GM18873 (cell line): Measurements from ENCODE around the gene MYH9.

Experiments used
- ATAC-seq: cut with Tn5 transposase; IDR thresholded peaks from one replicate; pipeline ENCODE4 v1.9.1; 2021; ENCODE audit warnings: mild to moderate bottlenecking, moderate library complexity, moderate number of reproducible peaks; ENCODE audit not compliant: unreplicated experiment, low FRiP score

The MYH9 gene

DNA sequence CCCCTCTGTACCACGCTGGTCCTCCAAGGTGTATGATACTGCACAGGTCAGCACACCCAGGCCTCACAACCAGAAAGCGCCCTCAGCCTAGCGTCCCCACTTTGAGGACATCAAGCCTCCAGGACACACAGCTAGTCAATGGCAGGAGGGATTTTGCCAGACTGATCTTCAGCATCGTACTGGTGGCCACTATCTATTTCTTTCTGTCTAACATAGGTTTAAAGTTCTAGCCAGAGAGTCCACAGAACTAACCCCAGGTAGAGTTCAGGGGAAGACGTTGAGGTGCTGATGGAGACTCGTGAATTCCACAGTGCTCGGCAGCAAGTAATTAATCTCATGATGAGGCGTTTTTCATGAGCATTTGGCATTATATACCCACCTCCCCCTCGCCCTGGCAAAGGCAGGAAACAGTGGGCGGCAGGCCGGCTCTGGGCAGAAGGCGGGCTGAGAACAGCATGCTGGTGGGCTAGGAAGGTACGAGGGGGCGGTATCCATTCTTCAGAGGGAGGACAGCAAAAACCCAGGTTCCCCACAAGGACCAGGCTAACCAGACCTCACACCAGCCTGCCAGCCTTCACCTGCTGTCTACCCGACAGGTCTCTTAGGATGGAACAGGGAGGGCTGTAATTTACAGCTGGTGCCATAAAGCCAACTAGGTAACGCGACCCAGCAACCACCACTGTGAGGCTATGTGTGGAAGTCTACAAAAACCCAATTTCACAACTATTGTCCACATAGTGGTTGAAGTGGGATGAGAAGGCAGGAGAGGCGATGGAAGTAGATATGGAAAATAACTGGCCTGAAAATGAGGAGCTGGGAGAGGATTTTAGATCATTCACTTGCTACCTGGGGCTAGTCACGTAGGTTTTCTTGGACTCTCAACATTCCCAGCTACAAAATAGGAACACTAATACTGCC lies 18.5 kb downstream of the MYH9 start:
- no peak for ATAC-seq

DNA sequence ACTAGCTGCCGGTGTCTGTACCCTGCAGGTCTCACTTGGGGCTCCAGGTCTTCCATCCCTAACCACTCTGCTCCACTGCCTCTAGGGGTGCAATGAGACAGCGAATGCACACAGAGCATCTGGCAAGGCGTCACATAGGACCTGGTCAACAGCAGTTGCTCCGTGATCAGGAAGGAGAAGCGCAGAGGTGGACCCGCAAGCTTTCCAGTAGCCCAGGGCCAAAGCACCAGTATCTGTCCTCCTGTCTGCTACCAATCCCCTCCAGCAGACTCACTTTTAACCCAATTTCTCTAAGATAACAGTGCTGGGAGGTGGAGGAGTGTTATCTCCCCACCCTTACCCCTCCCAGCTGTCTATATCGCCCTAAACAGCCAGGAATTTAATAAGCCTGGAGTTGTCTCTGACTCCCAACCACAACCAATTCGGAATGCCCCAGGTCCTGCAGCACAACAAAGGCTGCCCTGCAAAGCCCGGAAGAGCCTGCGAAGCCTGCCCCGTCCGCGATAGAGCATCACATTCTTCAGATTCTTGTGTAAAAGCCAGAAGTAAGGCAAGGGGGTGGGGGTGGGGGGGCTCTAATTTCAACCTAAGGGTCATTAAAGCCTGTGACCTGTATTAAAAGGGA lies 19.3 kb downstream of the MYH9 start:
- ATAC-seq = no peak

DNA sequence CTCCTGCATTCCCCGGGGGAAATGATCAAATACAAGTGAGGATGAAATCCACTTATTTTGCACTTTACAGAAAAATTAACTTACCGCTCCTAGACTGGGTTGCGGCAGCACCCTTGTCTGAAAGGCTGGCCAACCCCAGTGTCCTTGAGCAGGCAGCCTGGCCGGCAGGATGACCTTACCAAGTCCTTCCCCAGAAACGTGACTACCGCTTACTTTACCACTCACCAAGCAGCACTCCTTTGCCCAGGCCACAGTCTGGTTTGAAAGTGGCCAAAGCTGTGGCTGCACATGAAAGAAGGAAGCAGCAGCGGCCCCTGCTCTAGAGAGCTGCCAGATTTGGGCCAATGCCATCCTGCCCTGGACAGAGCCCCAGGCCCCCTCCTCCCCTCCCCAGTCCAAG lies 20.3 kb downstream of the MYH9 start:
- ATAC-seq = no peak

DNA sequence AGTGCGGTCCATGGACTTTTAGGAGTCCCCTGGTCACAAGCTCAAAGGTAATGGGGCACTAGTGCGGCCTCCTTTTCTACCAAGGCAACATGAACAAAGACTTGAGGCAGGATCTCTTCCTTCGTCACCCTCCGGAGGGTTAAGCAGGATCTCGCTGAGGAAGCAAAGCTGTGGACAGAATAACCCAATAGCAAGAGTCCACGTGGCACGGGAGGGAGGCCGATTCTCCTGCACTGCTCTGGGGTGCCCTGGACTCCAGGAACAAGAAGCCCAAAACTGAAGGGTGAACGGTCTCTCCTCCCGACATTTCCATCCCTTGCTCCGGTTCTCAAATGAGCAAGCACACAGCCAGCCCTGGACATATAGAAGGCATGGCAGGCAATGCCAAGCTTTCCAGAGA lies 20.7 kb downstream of the MYH9 start:
- ATAC-seq = no peak

DNA sequence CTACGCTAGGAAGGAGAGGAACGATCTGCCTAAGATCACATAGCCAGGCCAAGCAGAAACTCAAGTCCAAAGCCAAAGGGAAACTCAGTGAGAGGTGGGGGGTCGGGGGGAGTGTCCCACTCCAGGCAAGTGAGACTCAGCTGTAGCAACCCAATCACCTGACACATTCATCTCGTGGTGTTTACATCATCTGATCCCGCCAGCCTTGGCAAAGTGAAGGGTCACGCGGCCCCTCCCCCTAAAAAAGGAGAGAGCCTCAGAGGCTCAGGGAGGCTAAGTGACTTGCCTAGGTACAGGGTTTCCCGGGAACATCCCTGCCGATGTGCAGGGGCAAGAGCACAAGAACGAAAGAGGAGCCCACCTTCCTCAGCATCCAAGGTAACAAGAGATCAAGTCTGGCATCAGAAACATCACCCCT lies 21.5 kb downstream of the MYH9 start:
- ATAC-seq = no peak

DNA sequence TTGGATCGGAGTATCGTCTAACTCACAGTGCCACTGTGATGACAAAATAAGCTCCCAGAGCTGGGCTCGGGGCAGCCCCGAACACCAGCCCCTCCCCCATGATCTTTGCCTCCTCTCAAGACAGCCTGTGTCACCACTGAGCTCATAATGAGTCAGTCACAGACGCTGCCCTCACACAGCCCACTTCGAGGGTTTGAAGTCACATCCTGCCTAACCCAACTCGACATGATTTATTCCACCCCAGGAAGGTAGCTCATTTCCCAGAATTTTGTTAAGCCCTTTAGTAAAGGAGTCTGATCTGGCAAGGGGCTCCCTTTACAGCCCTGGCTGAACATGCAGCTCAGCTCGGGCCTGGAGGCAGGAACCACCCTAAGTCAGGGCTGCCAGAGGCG lies 22.8 kb downstream of the MYH9 start:
- no peak for ATAC-seq

DNA sequence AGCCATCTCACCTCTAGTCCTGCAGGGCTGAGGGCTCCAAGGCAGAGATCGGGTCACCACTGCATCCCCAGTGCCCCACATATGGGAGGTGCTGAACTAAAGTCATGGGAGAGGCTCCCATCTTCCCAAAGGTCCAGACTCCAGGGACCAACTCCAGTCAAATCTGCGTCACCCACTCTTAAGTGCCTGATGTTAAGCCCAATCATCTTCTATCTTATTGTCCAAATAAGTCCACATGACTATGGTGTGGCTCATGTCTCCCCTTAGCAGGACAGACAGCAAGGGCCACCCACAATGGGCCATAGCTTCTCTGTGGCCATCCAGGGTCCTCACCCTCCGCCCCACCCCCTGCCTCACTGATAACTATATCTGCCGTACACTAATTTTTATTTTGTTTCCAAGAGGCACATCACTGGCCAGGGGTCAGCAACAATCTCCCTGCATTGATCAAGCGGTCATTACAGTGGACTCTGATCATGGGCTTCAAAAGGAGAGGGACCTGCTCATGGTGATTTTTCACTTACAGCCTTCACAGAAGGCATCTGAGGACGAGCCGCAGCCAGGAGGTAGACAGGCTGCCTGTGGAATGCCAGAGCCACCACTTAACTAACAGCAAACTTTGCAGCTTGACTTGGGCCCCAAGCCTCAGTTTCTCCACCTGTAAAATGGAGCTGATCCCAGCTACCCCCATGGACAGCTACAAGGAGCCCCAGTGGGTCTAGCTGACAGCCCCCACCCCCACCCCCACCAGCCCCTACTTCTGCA lies 23.3 kb downstream of the MYH9 start:
- ATAC-seq = no peak

DNA sequence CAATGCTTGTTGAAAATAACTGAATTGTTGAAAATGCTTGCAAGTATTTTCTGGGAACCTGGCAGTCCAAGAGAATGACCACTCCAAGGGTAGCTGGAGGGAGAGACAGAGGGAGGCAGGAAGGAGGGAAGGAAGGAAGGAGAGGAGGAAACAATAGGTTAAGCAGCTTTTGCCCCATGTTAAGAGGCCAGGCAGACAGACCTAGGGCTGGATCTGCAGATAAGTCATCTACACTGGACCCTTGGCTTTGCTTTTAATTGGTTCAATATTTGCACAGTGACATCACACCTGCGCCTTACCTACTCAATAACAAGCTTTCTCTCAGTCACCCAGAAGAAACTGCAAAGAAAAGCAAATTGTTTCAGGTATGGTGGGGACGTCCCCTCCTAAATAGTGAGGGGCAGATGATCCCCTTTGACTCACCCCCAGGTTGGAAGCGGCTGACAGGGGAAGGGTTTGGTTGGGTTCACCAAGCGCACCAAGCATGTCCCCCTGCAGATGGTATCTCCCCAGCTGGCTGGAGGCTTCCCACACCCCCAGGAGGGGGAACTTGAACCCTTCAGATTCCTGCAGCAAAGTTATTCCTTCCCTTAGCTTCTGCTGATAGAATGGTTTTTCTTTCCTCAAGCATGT lies 24.3 kb downstream of the MYH9 start:
- ATAC-seq = no peak

DNA sequence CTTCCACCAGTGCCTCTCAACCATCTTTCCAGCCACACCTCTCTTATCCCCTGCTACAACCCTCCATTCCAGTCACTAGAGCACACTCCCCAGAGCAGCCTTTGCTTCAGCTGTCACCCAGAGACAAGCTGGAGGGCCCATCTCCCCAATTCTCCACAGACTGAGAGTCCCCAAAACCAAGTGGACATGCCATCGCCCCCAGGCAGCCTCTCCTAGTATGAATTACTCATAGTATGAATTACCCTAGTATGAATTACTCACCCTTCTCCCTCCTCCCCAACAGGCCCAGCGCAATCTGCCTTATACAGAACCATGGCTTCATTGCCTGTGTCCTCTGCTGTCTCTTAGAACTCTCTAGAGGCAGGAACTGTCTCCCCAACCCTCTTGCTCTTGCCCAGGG lies 24.8 kb downstream of the MYH9 start:
- ATAC-seq = no peak

DNA sequence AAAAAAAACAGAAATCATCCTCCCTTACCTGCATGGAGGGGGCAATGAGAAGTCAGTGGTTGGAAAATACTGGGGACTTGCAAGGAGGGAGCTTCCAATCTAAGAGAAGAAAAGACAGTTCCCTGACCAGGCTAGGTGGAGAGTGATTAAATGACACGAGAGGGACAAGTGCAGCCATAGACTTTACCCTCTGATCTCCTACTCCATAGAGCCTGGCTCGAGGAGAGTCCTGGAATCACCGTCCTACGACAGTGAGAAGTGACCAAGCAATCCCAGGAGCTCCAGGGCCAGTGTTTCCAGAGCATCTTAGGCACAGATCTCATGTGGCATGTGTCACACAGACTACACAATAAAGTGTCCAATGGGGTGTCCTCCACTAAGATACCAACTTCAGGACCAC lies 25.7 kb downstream of the MYH9 start:
- no peak for ATAC-seq

DNA sequence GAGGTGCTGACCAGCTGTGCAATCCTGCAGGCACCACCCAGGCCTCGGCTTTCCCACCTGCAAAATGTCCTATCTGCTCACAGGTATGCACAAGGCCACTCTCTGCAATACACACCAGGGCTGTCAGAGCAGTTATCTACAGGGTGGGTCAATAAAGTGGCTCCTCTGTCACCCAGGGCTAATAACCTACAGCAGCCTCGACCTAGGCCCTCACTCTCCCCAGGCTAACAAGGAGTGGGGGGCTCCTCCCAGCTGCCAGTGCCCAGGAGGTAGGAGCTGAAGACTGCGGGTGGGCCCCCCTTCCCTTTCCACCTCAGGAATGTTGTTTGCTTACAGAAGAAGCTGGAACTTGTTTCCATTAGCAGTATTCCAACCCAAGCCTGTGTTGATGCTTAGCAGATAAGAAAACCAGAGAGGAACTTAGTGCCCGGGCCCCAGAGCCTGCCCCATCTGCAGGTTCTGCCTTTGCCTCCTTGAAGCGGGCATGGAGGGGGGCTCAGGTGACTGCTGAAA lies 26.8 kb downstream of the MYH9 start:
- no peak for ATAC-seq

DNA sequence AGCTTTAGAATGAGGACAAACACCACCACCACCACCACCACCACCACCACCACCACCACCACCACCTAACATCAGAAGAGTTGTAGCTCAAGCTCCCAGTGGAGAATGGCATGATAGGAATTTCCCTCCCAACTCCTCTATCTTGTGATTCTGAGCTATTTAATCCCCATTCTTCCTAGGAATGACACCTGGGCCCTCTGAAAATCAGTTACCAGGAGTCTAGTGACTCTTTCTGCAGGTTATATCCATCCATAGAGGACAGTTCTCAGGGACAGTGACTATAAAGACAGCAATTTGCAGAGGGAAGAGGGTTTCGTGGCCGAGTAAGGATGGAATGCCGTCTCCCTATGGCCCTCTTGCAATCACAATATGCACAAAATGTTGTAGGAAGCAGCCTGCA lies 27.8 kb downstream of the MYH9 start:
- no peak for ATAC-seq

DNA sequence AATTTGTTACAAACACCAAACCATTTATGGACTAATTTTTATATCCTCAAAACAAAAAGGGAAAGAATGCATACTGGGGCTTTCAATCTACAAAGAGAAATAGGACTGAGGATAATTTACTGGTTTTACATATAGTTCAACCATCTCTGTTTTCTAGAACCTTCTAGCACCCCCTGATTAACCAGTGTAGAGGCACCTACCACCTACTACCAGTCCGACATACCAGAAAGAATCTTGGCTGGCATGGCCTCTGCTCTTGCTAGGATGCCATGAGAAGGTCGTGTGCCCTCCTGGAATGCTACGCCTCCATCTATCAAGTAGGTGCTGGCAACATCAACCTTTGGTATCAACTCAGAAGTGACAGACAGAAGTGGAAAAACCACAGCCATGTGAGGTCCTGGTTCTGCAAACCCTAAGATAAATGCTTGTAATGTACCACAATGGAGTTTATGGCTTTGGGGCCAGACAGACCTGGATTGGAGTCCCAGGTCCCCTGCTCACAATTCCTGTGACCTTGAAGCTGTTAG lies 28.2 kb downstream of the MYH9 start:
- ATAC-seq = no peak

DNA sequence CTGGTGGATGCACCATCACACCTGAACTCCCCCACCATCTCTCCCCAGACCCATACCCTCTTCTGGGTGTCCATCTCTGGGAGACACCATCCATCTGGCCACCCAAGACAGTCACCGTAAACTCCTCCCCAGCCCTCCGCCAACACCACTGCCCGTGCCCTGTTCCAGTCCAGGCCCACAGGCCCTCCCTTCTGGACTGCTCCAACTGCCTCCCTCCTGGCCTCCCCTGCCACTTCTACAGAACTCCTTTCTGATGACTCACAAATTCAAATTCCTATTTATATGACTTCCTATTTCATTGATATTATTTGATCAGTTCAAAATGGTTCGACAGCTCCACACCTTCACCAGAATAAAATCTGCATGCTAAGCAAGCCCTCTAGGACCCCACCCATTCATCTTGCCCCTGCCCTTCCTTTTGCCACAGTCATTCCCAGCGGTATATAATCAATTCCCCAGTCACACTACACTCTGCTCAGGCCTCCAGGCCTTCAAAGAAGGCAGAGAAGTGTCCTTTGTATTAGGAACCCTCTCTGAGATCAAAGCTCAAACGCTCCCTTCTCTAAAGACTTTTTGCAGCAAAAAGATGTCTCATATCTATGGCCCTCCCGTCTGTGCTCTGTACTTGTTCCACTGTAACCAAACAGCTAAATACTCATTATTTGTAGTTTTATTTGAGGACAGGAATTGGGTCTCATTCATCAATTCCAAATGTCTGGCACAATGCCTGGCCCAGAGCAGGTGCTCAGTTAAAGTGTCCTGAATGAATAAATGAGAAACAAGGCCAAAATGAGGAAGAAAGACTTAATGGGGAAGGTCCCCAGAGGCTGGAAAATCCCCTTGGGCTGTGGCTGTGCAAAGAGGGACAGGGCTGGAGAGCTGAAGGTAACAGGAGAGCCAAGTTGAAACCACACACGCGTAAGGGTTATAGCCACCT lies 29.0 kb downstream of the MYH9 start:
- ATAC-seq = no peak

DNA sequence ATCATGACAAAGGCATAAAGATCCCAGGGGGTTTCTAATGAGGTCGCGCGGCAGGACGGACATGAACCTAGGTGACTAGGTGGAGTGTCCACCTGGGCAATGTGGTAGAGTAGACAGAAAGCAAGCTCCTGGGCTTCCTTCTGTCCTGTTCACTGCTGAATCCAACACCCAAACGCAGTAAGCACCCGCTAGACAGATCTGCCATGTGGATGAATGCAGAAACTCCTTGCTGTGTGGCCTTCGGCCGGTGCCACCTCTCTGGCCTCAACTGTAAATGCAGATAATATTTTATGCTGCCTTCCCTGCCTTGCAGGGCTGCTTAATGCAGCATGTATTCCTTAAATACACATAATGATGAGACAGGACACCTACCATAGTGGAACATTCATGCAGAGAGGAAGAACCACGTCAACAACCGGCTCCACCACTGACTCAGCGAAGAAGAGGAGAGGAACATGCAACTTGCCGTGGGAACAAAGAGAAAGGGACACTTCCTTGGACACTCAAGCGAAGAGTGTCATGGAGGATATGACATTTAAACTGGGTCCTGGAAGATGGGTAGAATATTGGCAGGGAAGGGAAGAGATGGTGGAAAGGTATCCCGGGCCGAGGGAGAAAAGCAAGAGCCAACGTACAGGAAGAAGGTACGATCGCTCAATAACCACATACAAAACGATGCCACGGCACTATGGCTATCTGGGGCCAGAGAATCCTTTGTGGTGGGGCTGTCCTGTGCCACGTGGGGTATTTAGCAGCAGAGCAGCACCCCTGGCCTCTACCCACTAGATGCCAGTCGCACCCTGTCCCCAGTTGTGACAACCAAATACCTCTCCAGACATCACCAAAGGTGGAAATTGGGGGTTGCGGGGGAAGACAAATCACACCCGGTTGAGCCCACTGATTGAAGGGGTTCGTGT lies 30.8 kb downstream of the MYH9 start:
- ATAC-seq = no peak

DNA sequence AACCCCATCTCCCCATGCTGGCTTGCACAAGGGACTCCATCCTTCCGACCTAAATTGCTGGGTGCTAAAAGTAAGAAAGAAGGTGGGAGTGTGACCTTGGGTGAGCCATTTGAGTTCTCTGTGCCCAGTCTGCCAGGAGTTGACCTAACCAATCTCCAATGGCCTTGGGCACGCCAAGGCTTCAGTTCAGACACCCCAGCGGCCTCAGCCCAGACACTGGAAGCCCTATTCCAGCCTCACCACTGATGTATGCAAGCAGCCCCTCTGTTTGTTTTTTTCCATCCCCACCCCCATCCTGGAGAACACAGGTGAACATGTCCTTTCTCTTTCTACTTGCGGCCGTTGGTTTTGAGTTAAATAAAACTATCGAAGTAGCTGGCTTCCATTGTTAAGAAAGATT lies 31.9 kb downstream of the MYH9 start:
- ATAC-seq = no peak

DNA sequence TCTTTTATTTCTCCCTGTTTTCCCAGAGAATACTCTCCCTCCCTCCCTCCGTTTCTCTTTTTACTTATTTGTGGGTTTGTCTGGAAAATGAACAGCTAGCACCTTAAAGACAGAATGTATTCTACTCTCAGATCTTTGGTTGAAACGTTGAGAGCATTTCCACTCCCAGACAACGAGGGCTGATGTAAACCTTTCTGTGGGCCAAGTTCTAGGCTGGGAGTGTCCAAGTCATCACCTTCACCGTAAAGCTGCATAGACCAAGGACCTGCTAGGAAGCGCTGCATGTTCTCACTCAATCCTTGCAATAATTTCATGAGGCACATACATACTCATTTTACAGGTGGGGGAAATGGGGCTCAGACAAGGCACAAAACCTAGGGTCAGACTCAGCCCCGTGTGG lies 32.4 kb downstream of the MYH9 start:
- no peak for ATAC-seq

DNA sequence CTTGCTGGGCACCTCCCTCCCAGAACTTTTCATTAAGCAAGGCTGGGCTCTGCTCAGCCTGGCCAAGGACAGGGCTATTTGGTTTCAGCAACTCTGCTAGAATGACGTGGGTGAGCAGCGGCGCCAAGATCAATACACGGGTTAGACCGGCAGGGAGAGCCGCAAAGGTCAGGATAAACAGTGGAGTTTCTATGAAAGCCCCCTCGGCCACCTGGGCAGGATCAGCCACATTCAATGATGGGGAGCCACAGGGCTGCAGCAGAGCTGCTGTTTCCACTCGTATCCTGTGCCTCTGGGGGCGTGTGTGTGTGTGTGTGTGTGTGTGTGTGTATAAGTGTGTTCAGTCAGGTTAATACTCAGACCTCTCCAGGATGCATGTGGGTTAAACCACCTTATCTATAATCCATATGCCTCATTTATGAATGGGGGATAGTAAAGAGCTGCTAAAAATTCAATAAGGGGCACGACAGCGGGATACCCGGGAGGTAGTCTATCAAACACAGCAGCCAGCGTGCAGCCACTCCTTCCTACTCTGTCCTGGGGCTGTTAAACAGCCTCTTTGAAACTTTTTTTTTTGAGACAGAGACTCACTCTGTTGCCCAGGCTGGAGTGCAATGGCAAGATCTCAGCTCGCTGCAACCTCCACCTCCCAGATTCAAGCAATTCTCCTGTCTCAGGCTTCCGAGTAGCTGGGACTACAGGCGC lies 34.8 kb downstream of the MYH9 start:
- no peak for ATAC-seq
